Measurements from ENCODE around the gene BRMS1. TPM values are rescaled to one million over a fixed set of nuclear protein-coding genes. Genes with fewer than 3 reads are reported as not detected.

The BRMS1 gene
- total RNA-seq, 3 donors from 2014 or later, result 35.9 to 47.6 (median 39.3) TPM

- intact Hi-C loops (cut with DNase I, micrococcal nuclease), result no loop called here
- no peak for TF ChIP-seq CTCF (IDR thresholded peaks at IDR 0.05)
- Histone ChIP-seq H3K4me3 (no peak overlapping the region), H3K4me1 (ENCODE audit: low read depth) (peaks cover 28% of the 10 kb centered on the region), H3K36me3 (ENCODE audit: low read depth) (no peaks in the 10 kb centered on the region), H3K9me3 (no peaks in the 10 kb centered on the region)
- DNase-seq (peak in 1 of 3 donors; percentile 41), ATAC-seq (no peak)
These were observed 52.2 kb downstream of the BRMS1 start for GRCh38 chr11:66292543-66293332.

- DNase-seq (peak in 1 of 3 donors; percentile 57), ATAC-seq (no peak)
- peaks cover 31% of the 10 kb centered on the region for H3K4me1 ChIP-seq (ENCODE audit: low read depth)
- H3K4me3 ChIP-seq, result no peak within 1 kb of the TSS
- intact Hi-C loops (cut with DNase I, micrococcal nuclease), result no loop called here
- no peaks in the 10 kb centered on the region for H3K36me3 ChIP-seq (ENCODE audit: low read depth)
- no peak for TF ChIP-seq CTCF (IDR thresholded peaks at IDR 0.05)
- H3K9me3 ChIP-seq, result no peaks in the 10 kb centered on the region
These were observed 53.0 kb downstream of the BRMS1 start, which contains the start of gene TMEM151A for GRCh38 chr11:66291706-66292542. TMEM151A (plus strand) TSS chr11:66291894; CDS start chr11:66292014, 120 bp downstream.

- intact Hi-C loops (cut with DNase I, micrococcal nuclease), result no loop called here
- H3K36me3 ChIP-seq (ENCODE audit: low read depth), result no peaks in the 10 kb centered on the region
- TF ChIP-seq CTCF (IDR thresholded peaks at IDR 0.05), result no peak
- no peak overlapping the region for H3K4me3 ChIP-seq
- peaks cover 31% of the 10 kb centered on the region for H3K4me1 ChIP-seq (ENCODE audit: low read depth)
- no peaks in the 10 kb centered on the region for H3K9me3 ChIP-seq
- DNase-seq (peak in 1 of 3 donors; percentile 45), ATAC-seq (no peak)
These were observed 53.6 kb downstream of the BRMS1 start for GRCh38 chr11:66291303-66291705.

GRCh38 chr11:66290330-66290621 is 54.6 kb downstream of the BRMS1 start:
- H3K36me3 ChIP-seq (ENCODE audit: low read depth), result no peaks in the 10 kb centered on the region
- DNase-seq (peak in 1 of 3 donors; percentile 26), ATAC-seq (no peak)
- H3K4me1 ChIP-seq (ENCODE audit: low read depth), result peaks cover 31% of the 10 kb centered on the region
- intact Hi-C loops (cut with DNase I, micrococcal nuclease), result no loop called here
- TF ChIP-seq CTCF (IDR thresholded peaks at IDR 0.05), result no peak
- H3K9me3 ChIP-seq, result no peaks in the 10 kb centered on the region
- H3K4me3 ChIP-seq, result no peak overlapping the region

GRCh38 chr11:66289548-66290329 is 55.2 kb downstream of the BRMS1 start:
- Histone ChIP-seq H3K4me1 (ENCODE audit: low read depth) (peaks cover 31% of the 10 kb centered on the region), H3K4me3 (peak overlapping the region; percentile 86), H3K9me3 (no peaks in the 10 kb centered on the region), H3K36me3 (ENCODE audit: low read depth) (no peaks in the 10 kb centered on the region)
- DNase-seq (peak in 2 of 3 donors; percentile 81 to 86), ATAC-seq (peak; percentile 54)
- no peak for TF ChIP-seq CTCF (IDR thresholded peaks at IDR 0.05)
- intact Hi-C loops (cut with DNase I, micrococcal nuclease), result no loop called here
